ENCODE measurements around the gene ADIPOQ.

- TF ChIP-seq CTCF (IDR thresholded peaks at IDR 0.05 in 8 of 11, conservative IDR thresholded peaks at IDR 0.05 in 3 of 11) (no peak), POLR2A (IDR thresholded peaks at IDR 0.05) (no peak)
These were observed 54.4 kb downstream of the ADIPOQ start for GRCh38 chr3:186896875-186897274.

All from spleen (tissue), 7 donors.